CD4-positive, alpha-beta memory T cell (primary cell): Measurements from ENCODE around the gene ADCY3. TPM values are rescaled to one million over a fixed set of nuclear protein-coding genes. Genes with fewer than 3 reads are reported as not detected.

Source experiments
- CTCF ChIA-PET: fragments of 350-600 bp; sonication (Branson Sonifier 250); formaldehyde crosslinking; loops from one replicate; lab custom pipeline; 2021; ENCODE audit warnings: inconsistent platforms; ENCODE audit not compliant: partially characterized antibody; lab: Charles Lee
- POLR2A ChIA-PET: fragments of 350-600 bp; sonication (Branson Sonifier 250); formaldehyde crosslinking; loops from one replicate; lab custom pipeline; 2021; ENCODE audit not compliant: partially characterized antibody; lab: Charles Lee
- DNase-seq, 5 donors: peaks; one replicate each; pipeline versions ENCODE4 v3.0.0 to v3.0.0-alpha.2; 2020 to 2022; ENCODE audit warnings: mixed read lengths in 1 of 5
- H3K27ac ChIP-seq: one replicate; pipeline ENCODE4 v1.7.0; 2013; ENCODE audit warnings: low read depth, low read length
- H3K27me3 ChIP-seq: 2 replicates; pipeline ENCODE4 v1.7.0; 2013; ENCODE audit warnings: mild to moderate bottlenecking, low read length, moderate library complexity; ENCODE audit not compliant: insufficient read depth
- H3K36me3 ChIP-seq: 2 replicates; pipeline ENCODE4 v1.7.0; 2013; ENCODE audit warnings: mild to moderate bottlenecking, low read length, moderate library complexity; ENCODE audit not compliant: insufficient read depth
- H3K4me1 ChIP-seq: 2 replicates; pipeline ENCODE4 v1.7.0; 2013; ENCODE audit warnings: mild to moderate bottlenecking, low read length, moderate library complexity; ENCODE audit not compliant: insufficient read depth
- H3K4me3 ChIP-seq, 2 donors: one replicate each; pipeline ENCODE4 v1.7.0; 2013; ENCODE audit warnings: low read length in 2 of 2, mild to moderate bottlenecking in 1 of 2
- H3K9me3 ChIP-seq, 2 donors: one replicate each; pipeline ENCODE4 v1.7.0; 2013; ENCODE audit warnings: low read length in 2 of 2, control low read depth in 1 of 2; ENCODE audit not compliant: control insufficient read depth in 1 of 2
- H3K27ac Mint-ChIP-seq, 7 donors: one replicate each; pipeline ENCODE4 v1.8.0; 2020 to 2021; ENCODE audit warnings: mixed read lengths in 7 of 7, mild to moderate bottlenecking in 6 of 7, inconsistent platforms in 3 of 7, moderate library complexity in 3 of 7
- H3K27me3 Mint-ChIP-seq, 2 donors: one replicate each; pipeline ENCODE4 v1.8.0; 2020 to 2021; ENCODE audit warnings: mixed read lengths in 2 of 2
- H3K36me3 Mint-ChIP-seq, 2 donors: one replicate each; pipeline ENCODE4 v1.8.0; 2020 to 2021; ENCODE audit warnings: mixed read lengths in 2 of 2, inconsistent platforms in 1 of 2, mild to moderate bottlenecking in 1 of 2
- H3K4me1 Mint-ChIP-seq, 4 donors: one replicate each; pipeline ENCODE4 v1.8.0; 2020 to 2021; ENCODE audit warnings: mixed read lengths in 4 of 4, mild to moderate bottlenecking in 1 of 4
- H3K4me3 Mint-ChIP-seq, 8 donors: one replicate each; pipeline ENCODE4 v1.8.0; 2020 to 2021; ENCODE audit warnings: mixed read lengths in 8 of 8, mild to moderate bottlenecking in 7 of 8, moderate library complexity in 6 of 8, inconsistent platforms in 3 of 8
- H3K9me3 Mint-ChIP-seq, 8 donors: one replicate each; pipeline ENCODE4 v1.8.0; 2020 to 2021; ENCODE audit warnings: mixed read lengths in 8 of 8, mild to moderate bottlenecking in 5 of 8, inconsistent platforms in 3 of 8, moderate library complexity in 1 of 8
- intact Hi-C: fragments of 100-400 bp; cut with micrococcal nuclease; formaldehyde crosslinking; loops from one replicate; pipeline ENCODE4 v1.15.1; 2023
- polyA plus RNA-seq, 2 donors: library from polyadenylated mRNA; unstranded; fragments of 300-500 nt; fragmentation: Illumina TruSeq; gene quantifications; one replicate each; pipeline ENCODE4 v1.2.3, GENCODE V29; 2021
- total RNA-seq, 2 experiments: library from RNA; stranded (reverse); gene quantifications; one replicate each; pipeline ENCODE4 v1.2.3, GENCODE V29; 2021

ADCY3 gene
- total and polyA plus RNA-seq, 4 experiments from 2014 or later, result 9.2 to 15.0 (median 14.8) TPM

DNA sequence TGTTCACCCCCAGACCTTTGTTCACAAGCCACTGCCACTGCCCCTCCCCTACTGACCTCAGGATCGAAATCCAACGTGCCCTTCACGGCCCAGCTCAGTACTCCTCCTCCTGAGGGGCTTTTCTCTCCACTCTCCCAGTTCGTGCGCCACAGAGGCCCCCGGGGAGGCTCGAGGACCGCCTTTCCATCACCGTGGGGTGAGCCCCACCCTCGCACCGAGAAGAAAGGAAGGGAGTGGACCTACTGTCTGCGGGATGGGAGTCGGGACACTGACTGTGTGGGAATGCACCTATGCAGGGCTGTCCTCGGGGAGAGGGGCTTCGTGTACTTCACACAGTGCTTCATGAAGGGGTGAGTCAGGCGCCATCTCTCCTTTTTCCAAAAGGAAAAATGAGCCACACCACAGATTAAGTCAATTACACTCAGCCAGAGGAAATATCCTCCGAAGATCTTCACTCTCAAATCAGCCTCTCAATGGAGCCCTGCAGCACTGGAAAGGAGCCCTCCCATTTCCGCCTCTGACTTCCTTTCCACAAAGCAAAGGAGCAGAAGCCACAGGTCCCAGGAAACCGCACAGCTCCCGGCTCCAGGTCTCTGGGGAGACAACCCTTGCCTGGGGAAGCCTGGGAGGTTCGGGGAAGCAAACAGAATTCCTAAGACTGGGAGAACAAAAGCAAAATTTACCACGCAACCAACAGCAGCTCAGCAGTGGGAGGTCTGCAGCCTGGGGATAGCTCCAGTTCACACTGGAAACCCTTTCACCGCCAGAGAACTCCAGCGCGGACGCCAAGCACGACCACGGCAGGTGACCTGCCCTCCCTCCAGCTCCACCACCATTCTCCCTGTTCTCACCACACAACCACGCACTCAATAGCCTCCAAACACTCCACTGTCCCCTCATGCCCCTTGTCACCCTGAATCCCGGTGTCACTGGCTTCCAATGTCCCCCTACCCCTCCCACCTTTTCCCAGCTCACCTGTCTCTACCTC lies 21.6 kb downstream of the ADCY3 start:
- H3K27me3 ChIP-seq, result no peaks in the 10 kb centered on the region
- Mint-ChIP-seq H3K4me3 (no peak overlapping the region), H3K27me3 (no peaks in the 10 kb centered on the region), H3K9me3 (peaks cover 0 to 33% (median 24%) of the 10 kb centered on the region in 8 donors), H3K4me1 (peaks cover 0 to 10% (median 0%) of the 10 kb centered on the region in 4 donors), H3K27ac (peak overlapping the region in 1 of 7 donors; percentile 8), H3K36me3 (peaks cover 42 to 58% of the 10 kb centered on the region in 2 donors)
- peaks cover 6% of the 10 kb centered on the region for H3K36me3 ChIP-seq
- H3K9me3 ChIP-seq, result peaks cover 0 to 7% of the 10 kb centered on the region in 2 donors
- intact Hi-C loops, result no loop called here
- ChIA-PET POLR2A (no interaction called here), CTCF (no interaction called here)
- no peak for DNase-seq
- no peak overlapping the region for H3K27ac ChIP-seq
- no peaks in the 10 kb centered on the region for H3K4me1 ChIP-seq
- no peak overlapping the region for H3K4me3 ChIP-seq

DNA sequence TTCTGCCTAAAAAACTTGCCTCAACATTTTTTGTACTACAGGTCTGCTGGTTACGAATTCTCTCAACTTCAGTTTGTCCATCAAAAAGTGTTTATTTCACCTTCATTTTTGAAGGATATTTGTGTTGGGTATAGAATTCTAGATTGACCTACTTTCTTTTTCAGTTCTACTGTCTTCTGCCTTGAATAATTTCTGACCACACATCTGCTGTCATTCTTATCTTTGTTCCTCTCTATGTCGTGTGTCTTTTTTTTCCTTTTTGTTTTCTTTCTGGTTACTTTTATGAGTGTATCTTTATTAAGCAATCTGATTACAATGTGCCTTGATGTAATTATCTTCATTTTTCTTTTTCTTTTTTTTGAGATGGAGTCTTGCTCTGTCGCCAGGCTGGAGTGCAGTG lies 25.3 kb downstream of the ADCY3 start:
- H3K9me3 Mint-ChIP-seq, result peaks cover 0 to 40% (median 24%) of the 10 kb centered on the region in 8 donors
- H3K36me3 Mint-ChIP-seq, result peaks cover 29 to 42% of the 10 kb centered on the region in 2 donors
- intact Hi-C loops, result no loop called here
- H3K4me1 Mint-ChIP-seq, result peaks cover 0 to 5% (median 0%) of the 10 kb centered on the region in 4 donors
- H3K36me3 ChIP-seq, result peaks cover 6% of the 10 kb centered on the region
- no peak overlapping the region for H3K4me3 ChIP-seq
- H3K27ac ChIP-seq, result no peak overlapping the region
- no peaks in the 10 kb centered on the region for H3K27me3 ChIP-seq
- H3K27me3 Mint-ChIP-seq, result no peaks in the 10 kb centered on the region
- no peak overlapping the region for H3K4me3 Mint-ChIP-seq
- ChIA-PET CTCF (no interaction called here), POLR2A (no interaction called here)
- H3K4me1 ChIP-seq, result no peaks in the 10 kb centered on the region
- no peak overlapping the region for H3K27ac Mint-ChIP-seq
- DNase-seq, result no peak
- peaks cover 0 to 7% of the 10 kb centered on the region in 2 donors for H3K9me3 ChIP-seq

DNA sequence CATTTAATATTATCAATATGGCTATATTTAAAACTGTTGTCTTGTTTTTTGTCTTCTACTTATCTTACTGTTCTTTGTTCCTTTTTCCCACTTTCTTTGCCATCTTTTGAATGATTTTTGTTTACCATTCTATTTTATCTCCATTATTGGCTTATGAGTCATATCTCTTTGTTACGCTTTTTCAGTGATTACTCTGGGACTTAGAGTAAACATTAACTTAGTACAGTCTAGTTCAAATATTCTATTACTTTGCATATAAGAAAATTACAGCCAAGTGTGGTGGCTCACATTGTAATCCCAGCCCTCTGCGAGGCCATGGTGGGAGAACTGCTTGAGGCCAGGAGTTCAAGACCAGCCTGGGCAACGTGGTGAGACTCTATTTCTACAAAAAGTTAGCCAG lies 26.1 kb downstream of the ADCY3 start:
- Histone ChIP-seq H3K27me3 (no peaks in the 10 kb centered on the region), H3K4me1 (no peaks in the 10 kb centered on the region), H3K4me3 (no peak overlapping the region), H3K27ac (no peak overlapping the region), H3K9me3 (peaks cover 0 to 7% of the 10 kb centered on the region in 2 donors), H3K36me3 (peaks cover 6% of the 10 kb centered on the region)
- no peak for DNase-seq
- no peak overlapping the region for H3K4me3 Mint-ChIP-seq
- H3K27me3 Mint-ChIP-seq, result no peaks in the 10 kb centered on the region
- ChIA-PET CTCF (no interaction called here), POLR2A (no interaction called here)
- peaks cover 23 to 38% of the 10 kb centered on the region in 2 donors for H3K36me3 Mint-ChIP-seq
- peaks cover 0 to 4% (median 0%) of the 10 kb centered on the region in 4 donors for H3K4me1 Mint-ChIP-seq
- intact Hi-C loops, result no loop called here
- peaks cover 0 to 40% (median 24%) of the 10 kb centered on the region in 8 donors for H3K9me3 Mint-ChIP-seq
- no peak overlapping the region for H3K27ac Mint-ChIP-seq

DNA sequence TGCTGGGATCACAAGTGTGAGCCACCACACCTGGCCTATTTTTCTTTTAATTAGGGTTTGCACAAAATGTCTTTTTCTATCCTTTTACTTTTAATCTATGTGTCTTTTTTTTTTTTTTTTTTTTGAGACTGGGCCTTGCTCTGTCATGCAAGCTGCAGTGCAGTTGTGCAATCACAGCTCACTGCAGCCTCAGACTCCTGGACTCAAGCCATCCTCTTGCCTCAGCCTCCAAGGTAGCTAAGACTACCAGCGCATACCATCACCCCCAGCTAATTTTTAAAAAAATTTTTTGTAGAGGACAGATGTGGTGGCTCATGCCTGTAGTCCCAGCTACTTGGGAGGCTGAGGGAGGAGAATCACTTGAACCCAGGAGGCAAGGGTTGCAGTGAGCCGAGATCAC lies 27.1 kb downstream of the ADCY3 start:
- intact Hi-C loops, result no loop called here
- Histone ChIP-seq H3K36me3 (no peaks in the 10 kb centered on the region), H3K27me3 (no peaks in the 10 kb centered on the region), H3K27ac (no peak overlapping the region), H3K4me3 (no peak overlapping the region), H3K4me1 (no peaks in the 10 kb centered on the region), H3K9me3 (peaks cover 0 to 7% of the 10 kb centered on the region in 2 donors)
- Mint-ChIP-seq H3K27me3 (no peaks in the 10 kb centered on the region), H3K36me3 (peaks cover 20 to 38% of the 10 kb centered on the region in 2 donors), H3K4me1 (peaks cover 0 to 4% (median 0%) of the 10 kb centered on the region in 4 donors), H3K27ac (no peak overlapping the region), H3K4me3 (no peak overlapping the region), H3K9me3 (peaks cover 0 to 39% (median 24%) of the 10 kb centered on the region in 8 donors)
- CTCF ChIA-PET, result no interaction called here
- DNase-seq, result no peak
- POLR2A ChIA-PET, result no interaction called here

DNA sequence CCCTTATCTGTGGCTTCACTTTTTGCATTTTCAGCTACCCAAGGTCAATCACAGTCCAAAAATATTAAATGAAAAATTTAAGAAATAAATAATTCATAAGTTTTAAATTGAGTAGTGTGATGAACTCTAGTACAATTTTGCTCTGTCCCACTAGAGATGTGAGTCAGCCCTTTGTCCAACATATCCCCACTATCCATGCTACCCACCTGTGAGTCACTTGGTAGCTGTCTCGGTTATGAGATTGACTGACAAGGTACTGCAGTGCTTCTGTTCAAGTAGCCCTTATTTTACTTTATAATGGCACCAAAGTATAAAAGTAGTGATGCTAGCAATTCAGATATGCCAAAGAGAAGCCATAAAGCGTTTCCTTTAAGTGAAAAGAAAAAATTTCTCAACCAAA lies 28.8 kb downstream of the ADCY3 start:
- Mint-ChIP-seq H3K9me3 (peaks cover 0 to 28% (median 18%) of the 10 kb centered on the region in 8 donors), H3K27ac (no peak overlapping the region), H3K4me3 (no peak overlapping the region), H3K4me1 (peaks cover 0 to 1% (median 0%) of the 10 kb centered on the region in 4 donors), H3K36me3 (peaks cover 11 to 24% of the 10 kb centered on the region in 2 donors), H3K27me3 (no peaks in the 10 kb centered on the region)
- peaks cover 0 to 7% of the 10 kb centered on the region in 2 donors for H3K9me3 ChIP-seq
- intact Hi-C loops, result no loop called here
- no peaks in the 10 kb centered on the region for H3K4me1 ChIP-seq
- H3K27ac ChIP-seq, result no peak overlapping the region
- ChIA-PET POLR2A (no interaction called here), CTCF (no interaction called here)
- no peaks in the 10 kb centered on the region for H3K36me3 ChIP-seq
- DNase-seq, result no peak
- no peaks in the 10 kb centered on the region for H3K27me3 ChIP-seq
- H3K4me3 ChIP-seq, result no peak overlapping the region

DNA sequence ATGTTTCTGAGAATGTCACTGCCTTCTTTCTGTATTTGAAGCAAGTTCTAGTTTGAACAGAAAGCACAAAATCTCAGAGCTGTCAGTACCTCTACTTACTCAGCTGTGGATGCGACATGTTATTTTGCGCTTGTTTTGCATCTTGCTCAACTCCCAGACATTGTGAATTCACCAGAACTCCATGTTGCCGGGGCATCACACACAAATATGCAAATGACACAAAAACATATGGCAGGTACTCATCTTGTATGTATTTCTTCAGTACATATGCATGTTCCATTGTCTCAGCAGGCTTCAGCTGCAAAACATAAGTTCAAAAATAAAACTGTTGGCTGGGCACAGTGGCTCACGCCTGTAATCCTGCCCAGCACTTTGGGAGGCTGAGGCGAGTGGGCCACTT lies 30.8 kb downstream of the ADCY3 start:
- peak overlapping the region in 1 of 7 donors; percentile 48 for H3K27ac Mint-ChIP-seq
- no peaks in the 10 kb centered on the region for H3K9me3 ChIP-seq
- H3K9me3 Mint-ChIP-seq, result peaks cover 0 to 10% (median 2%) of the 10 kb centered on the region in 8 donors
- peaks cover 0 to 6% (median 5%) of the 10 kb centered on the region in 4 donors for H3K4me1 Mint-ChIP-seq
- H3K4me3 ChIP-seq, result no peak overlapping the region
- peaks cover 7 to 9% of the 10 kb centered on the region in 2 donors for H3K36me3 Mint-ChIP-seq
- ChIA-PET POLR2A (no interaction called here), CTCF (no interaction called here)
- H3K4me3 Mint-ChIP-seq, result no peak overlapping the region
- H3K36me3 ChIP-seq, result no peaks in the 10 kb centered on the region
- no peak overlapping the region for H3K27ac ChIP-seq
- DNase-seq, result no peak
- H3K27me3 ChIP-seq, result no peaks in the 10 kb centered on the region
- no peaks in the 10 kb centered on the region for H3K4me1 ChIP-seq
- no peaks in the 10 kb centered on the region for H3K27me3 Mint-ChIP-seq
- intact Hi-C loops, result no loop called here

DNA sequence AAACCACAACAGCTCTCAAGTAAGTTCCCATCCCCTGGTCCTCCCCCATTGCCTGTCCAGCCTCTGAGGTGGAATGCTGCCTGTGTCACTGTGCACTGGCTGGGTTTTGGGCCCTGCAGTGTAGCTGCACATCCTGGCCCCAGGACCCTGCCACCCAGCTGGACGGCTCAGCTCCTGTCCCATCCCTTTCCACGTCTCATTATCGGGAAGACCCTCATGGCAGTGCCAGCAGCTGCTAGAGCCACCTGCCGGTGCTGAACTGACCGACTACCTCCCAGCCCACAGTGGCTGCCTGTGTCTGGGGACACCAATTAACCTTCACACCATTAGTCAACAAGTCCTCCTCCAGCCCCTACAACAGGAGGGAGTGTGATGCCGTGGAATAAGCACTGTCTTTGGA lies 31.9 kb downstream of the ADCY3 start:
- ChIA-PET CTCF (interaction anchor here (1.2 kb wide), 1 partner anchor 10 kb away, joined by 3 read pairs; no protein-coding TSS in a partner anchor), POLR2A (no interaction called here)
- no peak for DNase-seq
- Mint-ChIP-seq H3K9me3 (peaks cover 0 to 6% (median under 1%) of the 10 kb centered on the region in 8 donors), H3K36me3 (peaks cover 7 to 9% of the 10 kb centered on the region in 2 donors), H3K4me1 (peaks cover 0 to 11% (median 8%) of the 10 kb centered on the region in 4 donors), H3K4me3 (no peak overlapping the region), H3K27ac (peak overlapping the region in 1 of 7 donors; percentile 30), H3K27me3 (no peaks in the 10 kb centered on the region)
- Histone ChIP-seq H3K27me3 (no peaks in the 10 kb centered on the region), H3K9me3 (no peaks in the 10 kb centered on the region), H3K27ac (no peak overlapping the region), H3K36me3 (no peaks in the 10 kb centered on the region), H3K4me3 (no peak overlapping the region), H3K4me1 (no peaks in the 10 kb centered on the region)
- intact Hi-C loops, result no loop called here
